GM18499 (cell line): ENCODE measurements around the gene TCHH.

Experiments used
- ATAC-seq: cut with Tn5 transposase; IDR thresholded peaks from one replicate; pipeline ENCODE4 v1.9.1; 2021; ENCODE audit warnings: moderate number of reproducible peaks; ENCODE audit not compliant: insufficient read depth, unreplicated experiment

TCHH gene

GRCh38 chr1:152071123-152071522 is 44.1 kb downstream of the TCHH start:
- no peak for ATAC-seq

- no peak for ATAC-seq
Measured at GRCh38 chr1:152067929-152068328, 47.3 kb downstream of the TCHH start.

- no peak for ATAC-seq
Measured at GRCh38 chr1:152067150-152067549, 48.1 kb downstream of the TCHH start.

- ATAC-seq, result no peak
Measured at GRCh38 chr1:152061952-152062351, 53.3 kb downstream of the TCHH start.
